Esophagus mucosa (tissue), 1 donor: Measurements from ENCODE around the gene MRTFA. TPM values are rescaled to one million over a fixed set of nuclear protein-coding genes. Genes with fewer than 3 reads are reported as not detected.

Experiments used
- ATAC-seq: fragments of 200-7000 bp; cut with Tn5 transposase; one replicate; pipeline ENCODE4 v1.9.1; 2020
- total RNA-seq: library from RNA; stranded (reverse); gene quantifications from one replicate; pipeline ENCODE4 v1.2.4, GENCODE V29; 2023
- donor health status: DM: yes; HTN: yes; CAD: no.

Gene MRTFA
- total RNA-seq, 1 donor from 2014 or later: 19.4 TPM

- peak; percentile 16 for ATAC-seq
Measured at GRCh38 chr22:40422558-40423309, 213.8 kb downstream of the MRTFA start.

DNA sequence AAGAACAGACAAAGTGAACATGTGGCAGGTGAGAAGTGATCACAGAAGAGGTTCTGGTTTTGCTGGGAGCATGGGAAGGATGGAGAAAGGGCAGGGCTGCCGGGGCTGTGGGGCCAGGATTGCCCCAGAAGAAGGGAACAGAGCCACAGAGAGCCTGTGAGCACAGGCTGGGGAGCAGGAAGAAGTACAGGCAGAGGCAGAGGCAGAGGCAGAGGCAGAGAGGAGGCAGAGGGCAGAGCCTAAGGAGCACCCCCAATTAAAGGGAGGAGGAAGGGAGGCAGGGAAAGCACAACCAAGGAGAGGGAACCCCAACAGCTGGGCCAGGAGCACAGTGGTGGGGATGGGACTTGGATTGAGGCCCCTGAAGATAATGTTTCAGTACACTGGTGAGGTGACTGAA, 214.6 kb downstream of the MRTFA start:
- no peak for ATAC-seq

- no peak for ATAC-seq
Measured at GRCh38 chr22:40421082-40421350, 215.5 kb downstream of the MRTFA start.

DNA sequence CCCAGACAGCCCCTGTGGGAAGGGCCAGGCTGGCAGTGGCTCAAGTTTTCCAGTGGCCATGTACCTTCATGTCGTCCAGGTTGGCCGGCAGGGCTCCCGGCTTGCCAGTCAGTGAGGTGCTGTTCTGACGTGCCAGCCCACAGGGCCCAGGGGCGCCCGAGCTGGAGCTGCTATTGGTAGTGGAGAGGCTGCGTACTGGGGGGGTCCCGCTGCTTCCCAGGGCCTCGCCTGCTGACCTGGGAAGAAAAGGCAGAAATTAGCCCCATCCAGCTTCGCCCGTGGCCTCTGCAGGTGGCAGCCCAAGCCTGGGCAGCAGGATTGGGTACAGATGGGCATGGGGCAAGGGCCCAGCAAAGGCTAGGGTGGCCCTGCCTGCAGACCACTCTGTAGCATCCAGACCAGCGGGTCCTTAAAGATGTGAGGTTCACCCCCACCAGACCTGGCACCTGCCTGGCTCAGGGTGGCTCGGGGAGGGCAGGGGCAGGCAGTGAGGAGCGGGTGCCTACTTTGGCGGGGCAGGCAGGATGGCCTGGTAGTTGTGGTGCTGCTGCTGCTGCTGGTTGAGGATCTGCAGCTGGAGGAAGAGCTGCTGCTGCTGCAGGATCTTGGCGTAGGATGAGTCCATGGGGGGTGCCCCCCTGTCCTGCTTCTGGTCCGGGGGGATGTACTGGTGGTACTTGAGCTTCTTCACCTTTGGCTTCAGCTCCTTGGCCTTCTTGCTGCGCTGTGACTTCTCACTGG, 216.0 kb downstream of the MRTFA start:
- ATAC-seq: no peak

DNA sequence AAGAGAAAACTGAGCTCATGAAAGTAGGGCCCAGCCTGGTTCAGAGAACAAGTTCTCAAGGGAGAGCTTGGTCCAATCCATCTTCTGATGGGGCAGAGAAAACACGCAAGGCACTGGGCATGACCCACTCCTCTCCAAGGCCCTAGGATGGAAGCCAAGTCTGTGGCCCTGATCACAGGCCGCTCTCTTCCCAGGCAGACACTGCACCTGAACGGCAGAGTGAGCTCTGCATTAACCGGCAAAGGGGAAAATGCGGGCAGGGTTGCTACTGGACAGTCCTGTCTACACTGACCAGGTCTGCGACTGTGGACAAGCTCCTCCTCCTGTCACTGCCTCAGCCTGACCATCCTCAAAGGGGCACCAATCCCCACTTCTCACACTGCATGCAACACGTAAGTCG, 216.8 kb downstream of the MRTFA start:
- no peak for ATAC-seq

- no peak for ATAC-seq
Measured at GRCh38 chr22:40418366-40419201, 217.9 kb downstream of the MRTFA start.

GRCh38 chr22:40417881-40418280, 218.6 kb downstream of the MRTFA start:
- ATAC-seq: no peak

DNA sequence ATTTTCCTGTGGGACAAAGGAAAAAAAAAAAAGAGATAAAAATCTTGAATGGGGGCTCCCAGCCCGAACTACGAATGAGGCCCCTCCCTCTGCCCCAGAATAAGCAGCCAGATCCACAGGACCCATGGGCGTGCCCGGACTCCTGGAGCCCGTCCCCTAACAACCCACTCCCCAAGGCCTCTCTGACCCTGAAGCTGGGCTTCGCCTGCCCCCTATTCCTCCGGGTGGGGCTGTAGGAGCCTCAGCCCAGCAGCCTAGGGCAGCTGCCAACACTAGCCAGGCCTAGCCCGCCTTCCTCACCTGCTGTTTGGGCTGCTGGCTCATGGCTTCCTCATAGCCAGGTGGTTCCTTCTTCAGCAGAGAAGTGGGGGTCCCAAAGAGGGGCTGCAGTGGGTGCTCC, 219.5 kb downstream of the MRTFA start:
- no peak for ATAC-seq

GRCh38 chr22:40416636-40417035, 219.9 kb downstream of the MRTFA start:
- no peak for ATAC-seq

GRCh38 chr22:40416267-40416570, 220.3 kb downstream of the MRTFA start:
- ATAC-seq: no peak

DNA sequence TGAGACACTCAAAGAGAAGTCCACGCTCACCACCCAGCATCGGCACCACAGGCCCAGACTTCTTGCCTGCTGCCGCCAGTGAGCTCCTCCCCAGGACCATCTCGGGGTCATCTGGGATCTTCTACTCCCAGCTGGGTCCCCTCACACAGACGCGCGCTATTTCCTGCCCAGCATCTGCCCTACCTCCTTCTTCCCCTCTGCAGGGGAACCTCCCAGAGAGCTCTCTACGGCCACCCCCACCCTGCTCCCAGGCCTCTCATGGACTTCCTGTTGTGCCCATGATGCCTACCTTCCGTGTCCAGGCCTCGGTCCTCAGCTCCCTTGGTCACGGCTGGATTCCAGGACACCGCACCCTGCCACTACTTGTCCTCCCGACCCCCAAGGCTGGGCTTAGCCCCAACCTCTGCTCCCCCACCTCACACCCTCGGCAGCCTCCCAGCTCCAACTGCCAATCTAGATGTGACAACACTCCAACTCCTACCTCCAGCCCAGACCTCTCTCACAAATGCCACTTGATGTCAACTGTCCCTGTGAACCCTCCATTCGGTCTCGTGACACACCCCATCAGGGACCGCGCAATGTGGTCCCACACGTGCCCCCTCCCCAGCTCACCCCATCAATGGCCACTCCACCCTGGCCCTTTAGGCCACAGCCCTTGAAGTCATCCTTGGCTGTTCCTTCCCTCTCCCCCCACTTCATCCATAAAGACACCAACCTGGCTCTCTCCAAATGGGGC, 220.8 kb downstream of the MRTFA start:
- ATAC-seq: peak; percentile 7

- peak; percentile 9 for ATAC-seq
Measured at GRCh38 chr22:40414838-40415505, 221.5 kb downstream of the MRTFA start.

DNA sequence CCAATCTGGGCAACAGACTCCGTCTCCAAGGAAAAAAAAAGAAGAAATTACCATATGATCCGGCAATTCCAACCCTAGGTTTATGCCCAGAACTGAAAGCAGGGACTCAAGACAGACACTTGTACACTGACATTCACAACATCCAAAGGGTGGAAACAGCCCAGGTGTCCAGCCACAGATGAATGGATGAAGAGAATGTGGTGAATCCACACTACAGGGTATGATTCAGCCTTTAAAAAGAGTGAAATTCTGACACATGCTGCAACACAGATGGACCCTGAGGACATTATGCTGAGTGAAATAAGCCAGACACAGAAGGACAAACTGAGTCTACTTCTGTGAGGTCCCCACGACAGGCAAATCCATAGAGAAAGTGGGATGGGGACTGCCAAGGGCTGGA, 222.2 kb downstream of the MRTFA start:
- ATAC-seq: no peak

DNA sequence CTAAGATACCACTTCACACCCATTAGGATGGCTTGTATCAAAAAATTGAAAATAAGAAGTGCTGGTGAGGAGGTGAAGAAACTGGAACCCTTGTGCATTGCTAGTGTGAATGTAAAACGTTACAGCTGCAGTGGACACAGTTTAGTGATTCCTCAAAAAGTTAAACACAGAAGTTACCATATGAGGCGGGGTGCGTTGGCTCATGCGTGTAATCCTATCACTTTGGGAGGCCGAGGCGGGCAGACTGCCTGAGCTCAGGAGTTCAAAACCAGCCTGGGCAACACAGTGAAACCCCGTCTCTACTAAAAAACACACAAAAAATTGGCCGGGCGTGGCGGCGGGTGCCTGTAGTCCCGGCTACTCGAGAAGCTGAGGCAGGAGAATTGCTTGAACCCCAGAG, 222.6 kb downstream of the MRTFA start:
- no peak for ATAC-seq

- ATAC-seq: no peak
Measured at GRCh38 chr22:40412441-40412840, 224.1 kb downstream of the MRTFA start.

GRCh38 chr22:40411506-40411861, 225.0 kb downstream of the MRTFA start:
- ATAC-seq: no peak

GRCh38 chr22:40410731-40411505, 225.6 kb downstream of the MRTFA start:
- no peak for ATAC-seq

DNA sequence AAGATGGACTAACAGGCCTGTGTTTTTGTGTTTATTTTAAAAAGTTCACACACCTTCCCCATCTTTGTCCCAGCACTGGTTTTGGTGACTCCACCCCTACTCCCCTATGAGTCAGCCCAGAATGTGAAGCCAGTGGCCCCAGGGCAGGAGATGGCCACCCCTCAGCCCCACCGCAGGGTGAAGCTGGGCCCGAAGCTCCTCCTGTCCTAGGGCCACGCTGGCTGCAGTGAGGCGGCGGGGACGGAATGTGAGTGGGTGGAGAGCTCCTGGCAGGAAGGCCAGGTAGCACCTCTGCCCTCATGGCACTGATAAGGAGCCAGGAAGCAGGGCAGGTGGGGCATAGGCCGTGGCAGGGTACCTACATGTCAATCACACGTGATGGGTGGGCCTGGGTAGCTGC, 226.2 kb downstream of the MRTFA start:
- no peak for ATAC-seq

DNA sequence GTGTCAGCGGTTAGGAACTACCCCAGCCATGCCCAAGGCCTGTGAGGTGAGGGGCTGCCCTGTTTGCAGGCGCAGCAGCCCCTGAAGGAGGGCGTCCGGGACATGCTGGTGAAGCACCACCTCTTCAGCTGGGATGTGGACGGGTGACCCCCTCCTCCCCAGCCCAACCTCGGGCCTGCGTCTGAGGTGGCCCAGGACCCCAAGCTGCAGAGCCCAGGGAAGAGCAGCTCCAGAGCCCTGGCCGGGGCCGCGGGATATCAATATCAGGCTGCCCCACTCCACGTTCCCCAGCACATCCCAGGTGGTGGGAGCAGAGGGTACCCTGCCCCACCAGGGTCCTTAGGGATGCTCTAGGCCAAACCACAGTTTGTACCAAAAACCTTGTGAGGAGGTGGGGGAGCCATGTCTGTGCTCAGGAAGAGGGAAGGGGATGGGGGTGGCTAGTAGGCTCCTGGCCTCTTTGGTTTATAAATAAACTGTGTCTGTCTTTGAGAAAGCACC, 226.9 kb downstream of the MRTFA start:
- no peak for ATAC-seq

GRCh38 chr22:40408718-40409612, 227.6 kb downstream of the MRTFA start:
- no peak for ATAC-seq
